ENCODE results near the gene HSDL2. TPM values are rescaled to one million over a fixed set of nuclear protein-coding genes. Genes with fewer than 3 reads are reported as not detected.

The HSDL2 gene
- 10 to 100 TPM; 24.8 to 26.3 TPM for total RNA-seq

DNA sequence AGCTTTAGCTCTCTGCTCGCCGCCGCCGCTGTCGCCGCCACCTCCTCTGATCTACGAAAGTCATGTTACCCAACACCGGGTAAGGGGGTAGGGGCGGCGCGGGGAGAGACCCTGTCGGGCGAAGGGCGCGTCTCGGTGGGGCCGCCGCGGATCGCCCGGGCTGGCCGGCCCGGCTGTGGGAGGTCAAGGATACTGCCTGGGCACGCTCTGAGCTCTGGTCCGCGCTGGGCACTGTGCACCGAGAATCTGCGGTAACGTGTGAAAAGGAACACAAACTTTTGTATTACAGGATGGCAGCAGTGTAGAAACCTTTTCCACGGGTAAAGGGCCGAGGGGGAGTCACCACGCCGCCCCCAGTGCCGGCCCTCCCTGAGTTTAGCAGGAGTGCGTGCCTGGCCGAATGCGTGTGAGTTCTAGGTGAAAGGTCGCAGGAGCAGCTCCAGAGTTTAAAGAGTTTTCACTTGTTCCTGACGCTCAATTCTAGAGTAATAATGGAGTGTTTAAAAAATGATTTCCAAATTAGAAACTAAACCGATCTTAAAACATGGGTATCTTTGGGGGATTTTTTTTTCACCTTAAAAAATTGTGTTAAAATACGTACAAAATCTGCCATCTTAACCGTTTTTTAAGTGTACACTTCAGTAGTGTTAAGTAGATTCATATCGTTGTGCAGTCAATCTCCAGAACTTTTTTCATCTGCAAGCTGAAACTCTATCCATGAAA, at the start of gene HSDL2:
TSS of gene HSDL2 (plus strand) at position 7 of the 723 bp plus-strand sequence. CDS start at position 63, 56 bp downstream.
- Mint-ChIP-seq H3K4me3 (peak within 1 kb of the TSS; percentile 97), H3K9me3 (no peaks in the 10 kb centered on the region), H3K27me3 (no peaks in the 10 kb centered on the region), H3K4me1 (ENCODE audit: low read depth) (peaks cover 40% of the 10 kb centered on the region), H3K36me3 (no peaks in the 10 kb centered on the region), H3K27ac (peak within 1 kb of the TSS; percentile 98)
- intact Hi-C loops (cut with micrococcal nuclease), result loop anchor here (1.0 kb wide), 1 partner anchor 749 kb away; the partner anchor contains the start of gene DNAJC25
- peak; percentile 51 for DNase-seq
- CTCF ChIA-PET, result interaction anchor here (0.9 to 2.7 kb wide), 13 partner anchors 13 to 464 kb away, joined by 3 to 15 read pairs (median 4); partner anchors contain the start of genes INIP and PTBP3
- POLR2A ChIA-PET, result interaction anchor here (0.9 to 2.0 kb wide), 7 partner anchors 13 to 337 kb away, joined by 3 to 17 read pairs (median 4); partner anchors contain the start of genes INIP, KIAA1958 and PTBP3

DNA sequence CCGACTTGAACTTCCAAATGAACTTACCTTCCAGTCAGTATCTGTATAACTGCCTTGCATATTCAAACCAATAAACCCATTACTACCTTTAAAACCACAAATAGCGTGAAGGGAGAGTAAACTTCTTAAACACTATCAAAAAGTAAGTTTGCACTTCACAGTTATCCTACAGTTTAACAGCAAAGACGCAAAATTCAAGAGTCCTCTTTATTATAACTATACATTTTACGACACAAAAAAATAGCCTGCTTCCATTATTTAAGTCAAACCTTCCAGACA, 48.3 kb upstream of the HSDL2 start:
- Mint-ChIP-seq H3K27me3 (no peaks in the 10 kb centered on the region), H3K36me3 (peaks cover 1% of the 10 kb centered on the region), H3K27ac (peak overlapping the region; percentile 92), H3K4me1 (ENCODE audit: low read depth) (peaks cover 49% of the 10 kb centered on the region), H3K9me3 (no peaks in the 10 kb centered on the region), H3K4me3 (peak overlapping the region; percentile 93)
- intact Hi-C loops (cut with micrococcal nuclease), result loop anchor here (5.0 kb wide), 3 partner anchors 156 to 699 kb away; partner anchors contain the start of genes DNAJC25, KIAA1958 and SNX30
- no peak for DNase-seq
- ChIA-PET POLR2A (interaction anchor here (1.2 to 1.3 kb wide), 2 partner anchors 11 to 13 kb away, joined by 3 to 5 read pairs; no protein-coding TSS in a partner anchor), CTCF (interaction anchor here (1.7 kb wide), 1 partner anchor 9 kb away, joined by 5 read pairs; no protein-coding TSS in a partner anchor)

DNA sequence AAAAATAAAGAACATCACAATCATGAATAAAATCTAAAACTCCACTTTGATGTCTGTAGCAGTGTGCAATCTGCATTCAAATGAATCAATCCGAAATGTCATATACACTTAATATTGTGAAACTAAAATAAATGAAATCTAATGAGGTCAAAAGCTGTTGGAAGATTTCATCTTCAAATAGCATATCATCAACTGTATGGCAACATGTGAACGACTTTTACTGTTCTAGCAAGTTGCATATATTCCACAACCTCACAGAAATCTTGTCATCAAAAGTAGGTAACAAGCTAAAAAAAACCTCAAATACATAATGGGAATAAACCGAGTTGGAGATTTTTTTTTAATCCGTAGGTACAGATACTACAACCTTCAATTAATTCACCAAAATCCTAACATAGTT, 47.7 kb upstream of the HSDL2 start:
- peaks cover 45% of the 10 kb centered on the region for H3K4me1 Mint-ChIP-seq (ENCODE audit: low read depth)
- H3K27me3 Mint-ChIP-seq, result no peaks in the 10 kb centered on the region
- peak overlapping the region; percentile 93 for H3K4me3 Mint-ChIP-seq
- DNase-seq, result no peak
- peak overlapping the region; percentile 92 for H3K27ac Mint-ChIP-seq
- ChIA-PET CTCF (interaction anchor here (0.7 to 2.4 kb wide), 3 partner anchors 10 to 47 kb away, joined by 3 to 11 read pairs (median 5); partner anchors contain the start of gene HSDL2), POLR2A (interaction anchor here (1.2 to 2.1 kb wide), 5 partner anchors 9 to 436 kb away, joined by 3 to 13 read pairs (median 5); partner anchors contain the start of genes HSDL2 and UGCG)
- H3K9me3 Mint-ChIP-seq, result no peaks in the 10 kb centered on the region
- intact Hi-C loops (cut with micrococcal nuclease), result loop anchor here (2.0 to 5.0 kb wide), 6 partner anchors 53 to 700 kb away; partner anchors contain the start of genes DNAJC25, KIAA1958 and SNX30
- peaks cover 1% of the 10 kb centered on the region for H3K36me3 Mint-ChIP-seq

GRCh38 chr9:112332674-112332976, 47.3 kb upstream of the HSDL2 start:
- CTCF ChIA-PET, result interaction anchor here (0.7 to 2.4 kb wide), 3 partner anchors 10 to 47 kb away, joined by 3 to 11 read pairs (median 5); partner anchors contain the start of gene HSDL2
- Mint-ChIP-seq H3K36me3 (peaks cover 1% of the 10 kb centered on the region), H3K9me3 (no peaks in the 10 kb centered on the region), H3K4me3 (peak overlapping the region; percentile 93), H3K4me1 (ENCODE audit: low read depth) (peaks cover 43% of the 10 kb centered on the region), H3K27me3 (no peaks in the 10 kb centered on the region), H3K27ac (peak overlapping the region; percentile 92)
- no peak for DNase-seq
- POLR2A ChIA-PET, result interaction anchor here (1.2 to 2.1 kb wide), 6 partner anchors 9 to 436 kb away, joined by 3 to 13 read pairs (median 6); partner anchors contain the start of genes HSDL2, KIAA1958 and UGCG
- intact Hi-C loops (cut with micrococcal nuclease), result loop anchor here (2.0 to 5.0 kb wide), 6 partner anchors 54 to 700 kb away; partner anchors contain the start of genes DNAJC25, KIAA1958 and SNX30

DNA sequence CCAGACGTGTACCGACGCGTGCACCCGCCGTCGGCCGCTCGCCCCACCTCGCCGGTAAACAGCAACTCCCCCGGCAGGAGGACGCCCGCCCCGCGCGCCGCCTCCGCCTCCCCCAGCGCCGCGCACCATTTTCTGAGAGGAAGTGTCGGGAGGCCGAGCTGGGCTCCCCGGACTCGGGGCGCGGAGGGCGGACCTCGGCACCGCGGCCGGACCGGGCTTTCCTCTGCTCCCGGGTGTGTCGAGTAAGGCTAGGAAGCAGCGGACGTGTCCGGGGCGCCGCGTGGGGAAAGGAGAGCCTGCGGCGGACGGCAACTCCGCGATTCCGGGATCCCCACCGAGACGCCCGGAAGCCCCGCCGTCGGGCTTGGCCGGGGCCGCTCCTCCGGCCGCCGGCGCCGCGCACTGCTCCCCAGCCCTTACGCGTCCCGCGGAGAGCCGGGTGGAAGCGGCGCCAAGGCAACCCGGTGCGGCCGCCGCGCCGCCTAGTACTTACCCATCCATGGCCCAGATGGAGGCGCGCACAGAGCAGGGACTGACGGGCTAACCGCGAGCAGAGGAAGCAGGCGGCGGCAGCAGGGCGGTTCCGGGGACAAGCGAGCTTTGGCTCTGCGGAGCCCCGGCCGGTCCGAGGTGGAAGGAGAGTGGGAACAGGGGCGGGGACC, 46.8 kb upstream of the HSDL2 start, which contains the start of gene PTBP3:
TSS of gene PTBP3 (minus strand) at position 643 of the 662 bp plus-strand sequence. CDS start 35,754 bp downstream, outside the sequence.
- CTCF ChIA-PET, result interaction anchor here (0.6 to 2.4 kb wide), 11 partner anchors 17 to 239 kb away, joined by 3 to 11 read pairs (median 3); partner anchors contain the start of genes HSDL2 and SUSD1
- H3K27ac Mint-ChIP-seq, result peak within 1 kb of the TSS; percentile 97
- H3K4me3 Mint-ChIP-seq, result peak within 1 kb of the TSS; percentile 93
- peaks cover 1% of the 10 kb centered on the region for H3K36me3 Mint-ChIP-seq
- POLR2A ChIA-PET, result interaction anchor here (1.0 to 2.1 kb wide), 9 partner anchors 10 to 436 kb away, joined by 3 to 13 read pairs (median 5); partner anchors contain the start of genes HSDL2, KIAA1958 and UGCG
- peaks cover 39% of the 10 kb centered on the region for H3K4me1 Mint-ChIP-seq (ENCODE audit: low read depth)
- intact Hi-C loops (cut with micrococcal nuclease), result loop anchor here (1.0 to 5.0 kb wide), 8 partner anchors 54 to 701 kb away; partner anchors contain the start of genes DNAJC25, KIAA1958, SNX30 and UGCG
- H3K27me3 Mint-ChIP-seq, result no peaks in the 10 kb centered on the region
- DNase-seq, result peak; percentile 84
- no peaks in the 10 kb centered on the region for H3K9me3 Mint-ChIP-seq

DNA sequence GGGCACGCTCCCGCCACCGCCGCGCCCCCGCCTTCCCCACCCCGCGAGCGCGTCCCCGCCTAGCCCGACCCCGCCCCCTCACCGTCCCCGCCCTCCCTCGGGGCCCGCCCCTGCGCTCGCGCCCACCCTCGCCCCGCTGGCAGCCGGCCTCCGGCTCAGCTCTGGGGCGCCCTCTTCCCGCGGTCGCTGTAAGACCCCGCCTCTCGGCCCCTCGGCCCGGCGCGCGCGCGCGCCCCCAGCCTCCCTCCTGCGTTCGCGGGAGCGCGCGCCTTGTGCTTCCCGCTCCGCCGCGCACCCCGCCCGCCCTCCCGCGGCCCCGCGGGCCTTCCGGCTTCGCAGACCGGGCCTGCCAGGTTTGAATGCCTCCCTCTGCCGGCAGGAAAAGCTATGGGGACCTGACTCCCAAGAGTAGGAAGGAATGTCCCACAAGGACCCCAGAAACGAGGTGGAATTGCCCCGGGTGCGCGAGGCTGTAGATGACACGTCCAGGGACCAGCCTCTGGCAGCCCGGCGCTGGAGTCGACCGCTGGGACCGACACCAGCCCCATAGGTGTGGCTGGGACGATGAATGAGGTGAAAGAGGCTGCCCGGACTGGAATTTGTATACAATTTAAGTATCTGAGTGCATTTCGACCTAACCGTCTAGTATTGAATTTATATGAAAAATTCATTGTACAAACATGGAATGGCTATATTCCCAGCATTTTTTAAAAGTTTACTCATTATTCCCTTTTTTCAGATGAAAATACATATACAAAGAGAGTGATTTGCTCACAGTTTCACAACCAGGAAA, 46.1 kb upstream of the HSDL2 start:
- H3K4me3 Mint-ChIP-seq, result peak overlapping the region; percentile 92
- H3K27ac Mint-ChIP-seq, result peak overlapping the region; percentile 97
- H3K4me1 Mint-ChIP-seq (ENCODE audit: low read depth), result peaks cover 31% of the 10 kb centered on the region
- CTCF ChIA-PET, result interaction anchor here (0.6 to 2.4 kb wide), 10 partner anchors 18 to 240 kb away, joined by 3 to 11 read pairs (median 3); partner anchors contain the start of genes HSDL2 and SUSD1
- intact Hi-C loops (cut with micrococcal nuclease), result loop anchor here (1.0 to 5.0 kb wide), 16 partner anchors 15 to 809 kb away; partner anchors contain the start of genes DNAJC25, INIP, KIAA1958 and SNX30
- H3K36me3 Mint-ChIP-seq, result no peaks in the 10 kb centered on the region
- peak; percentile 96 for DNase-seq
- H3K9me3 Mint-ChIP-seq, result no peaks in the 10 kb centered on the region
- POLR2A ChIA-PET, result interaction anchor here (0.6 to 2.1 kb wide), 7 partner anchors 16 to 437 kb away, joined by 3 to 13 read pairs (median 6); partner anchors contain the start of genes HSDL2, KIAA1958 and UGCG
- no peaks in the 10 kb centered on the region for H3K27me3 Mint-ChIP-seq

DNA sequence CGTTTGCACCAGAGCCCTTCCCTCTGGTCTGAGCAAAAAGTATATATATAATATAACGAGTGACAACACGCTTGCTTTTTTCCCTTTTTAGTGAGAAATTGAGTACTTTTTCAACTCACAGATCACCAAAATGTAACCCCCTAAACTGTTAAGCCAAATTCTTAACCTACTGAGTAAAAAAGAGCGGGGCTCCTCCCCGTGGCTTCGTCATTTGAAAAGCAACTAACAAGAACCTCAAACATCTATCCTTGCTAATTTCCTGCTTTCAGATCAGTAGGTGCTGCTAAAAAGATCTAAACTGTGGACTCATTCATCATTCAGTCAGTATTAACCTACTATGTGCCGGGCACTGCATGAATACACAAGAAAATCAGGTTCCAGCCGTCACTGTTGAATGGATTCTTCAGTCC, 45.5 kb upstream of the HSDL2 start:
- H3K9me3 Mint-ChIP-seq, result no peaks in the 10 kb centered on the region
- H3K4me1 Mint-ChIP-seq (ENCODE audit: low read depth), result peaks cover 29% of the 10 kb centered on the region
- no peaks in the 10 kb centered on the region for H3K36me3 Mint-ChIP-seq
- H3K4me3 Mint-ChIP-seq, result peak overlapping the region; percentile 92
- POLR2A ChIA-PET, result interaction anchor here (1.0 kb wide), 1 partner anchor 43 kb away, joined by 3 read pairs; no protein-coding TSS in a partner anchor
- intact Hi-C loops (cut with micrococcal nuclease), result loop anchor here (1.0 to 5.0 kb wide), 11 partner anchors 14 to 809 kb away; partner anchors contain the start of genes DNAJC25, INIP, KIAA1958 and SNX30
- H3K27me3 Mint-ChIP-seq, result no peaks in the 10 kb centered on the region
- CTCF ChIA-PET, result interaction anchor here (0.8 to 2.4 kb wide), 6 partner anchors 26 to 237 kb away, joined by 3 to 12 read pairs (median 6); partner anchors contain the start of gene HSDL2
- peak overlapping the region; percentile 97 for H3K27ac Mint-ChIP-seq
- DNase-seq, result peak; percentile 80

- DNase-seq, result no peak
- Mint-ChIP-seq H3K9me3 (no peaks in the 10 kb centered on the region), H3K27me3 (no peaks in the 10 kb centered on the region), H3K27ac (no peak overlapping the region), H3K4me1 (ENCODE audit: low read depth) (peaks cover 6% of the 10 kb centered on the region), H3K4me3 (no peak overlapping the region), H3K36me3 (no peaks in the 10 kb centered on the region)
- intact Hi-C loops (cut with micrococcal nuclease), result no loop called here
- ChIA-PET POLR2A (interaction anchor here (0.9 to 1.6 kb wide), 2 partner anchors 42 to 243 kb away, joined by 3 to 4 read pairs; no protein-coding TSS in a partner anchor), CTCF (interaction anchor here (0.6 kb wide), 2 partner anchors 244 to 252 kb away, joined by 4 read pairs; no protein-coding TSS in a partner anchor)
Measured at GRCh38 chr9:112337547-112337946, 42.4 kb upstream of the HSDL2 start.

DNA sequence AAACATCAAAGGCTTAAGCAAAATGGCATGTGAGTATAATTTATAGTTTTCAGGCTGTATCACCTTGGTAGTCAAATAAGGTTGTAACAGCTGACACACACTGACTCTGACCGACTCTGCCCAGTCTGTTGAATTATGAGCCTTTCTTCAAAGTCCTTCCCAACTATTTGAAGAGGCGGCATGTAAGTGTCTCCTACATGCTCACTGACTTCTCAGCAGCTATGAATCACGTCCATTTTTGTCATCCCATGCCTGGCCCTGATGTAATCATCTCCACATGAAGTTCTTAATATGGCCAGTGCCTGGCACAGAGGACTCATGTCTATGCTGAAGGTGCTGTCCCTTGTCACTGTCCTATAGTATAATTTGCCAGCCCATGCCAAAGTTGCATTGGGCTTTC, 41.3 kb upstream of the HSDL2 start:
- Mint-ChIP-seq H3K9me3 (no peaks in the 10 kb centered on the region), H3K36me3 (no peaks in the 10 kb centered on the region), H3K4me3 (no peak overlapping the region), H3K4me1 (ENCODE audit: low read depth) (peaks cover 6% of the 10 kb centered on the region), H3K27ac (no peak overlapping the region), H3K27me3 (no peaks in the 10 kb centered on the region)
- CTCF ChIA-PET, result no interaction called here
- POLR2A ChIA-PET, result no interaction called here
- intact Hi-C loops (cut with micrococcal nuclease), result no loop called here
- peak; percentile 24 for DNase-seq

- POLR2A ChIA-PET, result no interaction called here
- Mint-ChIP-seq H3K27ac (no peak overlapping the region), H3K9me3 (no peaks in the 10 kb centered on the region), H3K27me3 (no peaks in the 10 kb centered on the region), H3K4me1 (ENCODE audit: low read depth) (peaks cover 2% of the 10 kb centered on the region), H3K4me3 (no peak overlapping the region), H3K36me3 (no peaks in the 10 kb centered on the region)
- no peak for DNase-seq
- CTCF ChIA-PET, result no interaction called here
- intact Hi-C loops (cut with micrococcal nuclease), result no loop called here
Measured at GRCh38 chr9:112339886-112340285, 40.0 kb upstream of the HSDL2 start.

Data from activated CD4-positive, alpha-beta memory T cell treated with anti-CD3 and anti-CD28 coated beads for 36 hours (primary cell).